Progenitor cell of endocrine pancreas (in vitro differentiated cells): ENCODE data around the gene HIPK2. TPM values are rescaled to one million over a fixed set of nuclear protein-coding genes. Genes with fewer than 3 reads are reported as not detected.

Experiments used
- DNase-seq: peaks from one replicate; pipeline ENCODE4 v3.0.0; 2021; ENCODE audit warnings: low spot score; ENCODE audit not compliant: unreplicated experiment
- H3K27ac Mint-ChIP-seq: 2 replicates; pipeline ENCODE4 v1.8.0; 2021; ENCODE audit warnings: mild to moderate bottlenecking, moderate library complexity, mixed read lengths
- H3K27me3 Mint-ChIP-seq: 2 replicates; pipeline ENCODE4 v1.8.0; 2021; ENCODE audit warnings: mixed read lengths
- H3K36me3 Mint-ChIP-seq: 2 replicates; pipeline ENCODE4 v1.8.0; 2022; ENCODE audit warnings: mixed read lengths; ENCODE audit not compliant: insufficient read depth
- H3K4me1 Mint-ChIP-seq: 2 replicates; pipeline ENCODE4 v1.8.0; 2021; ENCODE audit warnings: low read depth, mixed read lengths
- H3K4me3 Mint-ChIP-seq: 2 replicates; pipeline ENCODE4 v1.8.0; 2021; ENCODE audit warnings: low read depth, mild to moderate bottlenecking, moderate library complexity, mixed read lengths
- H3K9me3 Mint-ChIP-seq: 2 replicates; pipeline ENCODE4 v1.8.0; 2021; ENCODE audit warnings: low read depth, mixed read lengths
- CTCF ChIP-seq: fragments of 200-600 bp; sonication (generic); IDR thresholded peaks from one replicate; pipeline ENCODE4 v1.5.0; 2021; ENCODE audit warnings: antibody characterized with exemption, mild to moderate bottlenecking; ENCODE audit not compliant: unreplicated experiment
- total RNA-seq: library from RNA; stranded (reverse); gene quantifications from 2 replicates; pipeline ENCODE4 v1.2.1, GENCODE V29; 2021

The HIPK2 gene
- total RNA-seq, 1 donor from 2014 or later, result 146 TPM

DNA sequence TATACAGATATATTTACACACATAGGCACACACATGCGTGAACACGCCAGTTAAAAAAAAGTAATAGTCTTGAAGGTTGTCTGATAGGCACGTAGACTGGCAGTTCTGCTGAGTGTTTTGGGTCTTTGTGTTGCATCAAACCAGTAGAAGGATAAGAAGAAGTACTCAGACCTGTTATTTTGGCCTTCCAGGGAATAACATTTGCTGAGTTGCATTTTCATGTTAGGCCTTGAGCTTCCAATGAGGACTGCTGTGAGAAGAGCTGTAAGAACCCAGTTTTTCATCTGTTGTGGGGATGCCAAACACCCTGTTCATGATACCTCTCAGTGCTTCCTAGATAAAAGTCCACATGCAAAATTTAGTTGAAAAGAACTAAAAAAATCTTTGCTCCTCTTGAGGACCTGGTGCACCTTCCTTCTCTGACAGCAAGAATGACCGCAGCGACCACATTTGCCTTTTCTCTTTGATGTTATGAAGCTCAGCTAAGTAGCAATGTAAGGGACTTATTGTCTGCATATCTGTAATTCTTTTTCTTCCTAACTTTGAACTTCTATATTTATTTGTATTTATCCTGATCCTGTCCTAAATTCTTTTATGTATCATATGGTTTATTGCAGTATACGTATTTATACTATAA, 27.2 kb downstream of the HIPK2 start:
- TF ChIP-seq CTCF, result no peak
- Mint-ChIP-seq H3K36me3 (peaks cover 2% of the 10 kb centered on the region), H3K9me3 (no peaks in the 10 kb centered on the region), H3K27ac (no peak overlapping the region), H3K4me1 (peaks cover 43% of the 10 kb centered on the region), H3K27me3 (no peaks in the 10 kb centered on the region), H3K4me3 (no peak overlapping the region)
- no peak for DNase-seq

- no peaks in the 10 kb centered on the region for H3K9me3 Mint-ChIP-seq
- H3K36me3 Mint-ChIP-seq, result no peaks in the 10 kb centered on the region
- H3K4me1 Mint-ChIP-seq, result peaks cover 51% of the 10 kb centered on the region
- TF ChIP-seq CTCF, result no peak
- no peak overlapping the region for H3K27ac Mint-ChIP-seq
- H3K4me3 Mint-ChIP-seq, result no peak overlapping the region
- no peaks in the 10 kb centered on the region for H3K27me3 Mint-ChIP-seq
- DNase-seq, result no peak
Observed at GRCh38 chr7:139749545-139749944, 28.3 kb downstream of the HIPK2 start.

DNA sequence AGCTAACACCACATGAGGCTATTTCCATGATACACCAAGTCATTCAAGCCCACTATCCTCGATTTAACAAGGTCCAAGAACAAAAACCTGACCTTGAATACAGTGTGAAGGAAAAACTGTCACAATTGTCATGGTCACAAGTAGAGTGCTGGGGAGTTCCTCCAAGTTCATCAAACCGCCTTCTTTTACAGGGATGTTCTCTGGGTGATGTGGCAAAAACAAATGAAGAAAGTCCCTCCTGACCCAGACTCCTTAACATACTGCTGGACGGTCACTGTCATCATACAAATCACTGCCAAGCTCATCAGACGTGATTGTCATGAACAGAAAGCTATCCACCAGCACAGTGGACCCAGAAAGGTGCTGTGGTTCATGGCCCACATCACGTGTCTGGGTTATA, 28.9 kb downstream of the HIPK2 start:
- H3K27ac Mint-ChIP-seq, result no peak overlapping the region
- H3K9me3 Mint-ChIP-seq, result no peaks in the 10 kb centered on the region
- DNase-seq, result no peak
- no peaks in the 10 kb centered on the region for H3K27me3 Mint-ChIP-seq
- no peak overlapping the region for H3K4me3 Mint-ChIP-seq
- peaks cover 2% of the 10 kb centered on the region for H3K36me3 Mint-ChIP-seq
- peaks cover 54% of the 10 kb centered on the region for H3K4me1 Mint-ChIP-seq
- TF ChIP-seq CTCF, result no peak

DNA sequence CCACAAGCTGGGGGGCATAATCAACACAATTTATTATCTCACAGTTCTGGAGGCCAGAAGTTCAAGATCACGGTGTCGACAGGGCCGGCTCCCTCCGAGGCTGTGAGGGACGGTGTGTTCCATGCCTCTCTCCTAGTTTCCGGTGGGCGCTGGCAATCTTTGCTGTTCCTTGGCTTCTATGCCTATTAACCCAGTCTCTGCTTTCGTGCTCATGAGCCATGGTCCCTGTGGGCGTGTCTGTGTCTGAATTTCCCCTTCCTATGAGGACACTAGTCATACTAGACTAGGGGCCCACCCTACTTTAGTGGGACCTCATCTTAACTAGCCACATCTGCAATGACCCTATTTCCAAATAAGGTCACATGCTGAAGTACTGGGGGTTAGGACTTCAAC, 29.4 kb downstream of the HIPK2 start:
- Mint-ChIP-seq H3K36me3 (peaks cover 2% of the 10 kb centered on the region), H3K4me1 (peaks cover 54% of the 10 kb centered on the region), H3K4me3 (no peak overlapping the region), H3K27ac (no peak overlapping the region), H3K27me3 (no peaks in the 10 kb centered on the region), H3K9me3 (no peaks in the 10 kb centered on the region)
- TF ChIP-seq CTCF, result no peak
- no peak for DNase-seq

DNA sequence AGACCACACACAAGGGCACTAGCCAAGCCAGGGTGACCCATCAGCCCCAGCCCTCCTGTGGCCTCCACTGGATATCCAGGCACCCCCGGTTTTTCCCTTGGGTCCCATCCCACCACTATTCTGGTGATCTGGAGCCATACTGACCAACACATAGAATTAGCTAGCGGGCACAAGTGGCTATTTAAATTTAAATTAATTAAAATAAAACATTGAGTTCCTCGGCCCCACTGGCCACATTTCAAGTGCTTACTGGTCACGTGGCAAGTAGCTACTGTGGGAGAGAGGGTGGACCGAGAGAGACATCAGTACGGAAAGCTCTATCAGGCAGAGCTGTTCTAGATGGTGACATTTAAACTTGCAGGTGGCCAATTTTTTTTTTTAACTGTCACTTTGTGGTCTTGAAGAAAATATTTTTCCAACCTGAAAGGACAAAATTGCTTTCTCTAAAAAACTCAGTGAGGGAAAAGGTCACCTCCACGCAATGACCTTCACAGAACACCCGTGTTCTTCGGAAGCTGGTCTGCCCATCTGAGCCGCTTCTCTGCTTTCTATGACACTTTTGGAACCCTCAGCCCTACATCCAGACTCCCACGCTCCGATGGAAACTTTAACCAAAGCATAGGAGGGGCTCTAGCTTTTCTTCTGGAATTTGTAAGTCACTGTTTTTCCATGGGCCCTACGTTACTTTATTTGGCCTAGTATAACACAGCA, 30.0 kb downstream of the HIPK2 start:
- Mint-ChIP-seq H3K9me3 (no peaks in the 10 kb centered on the region), H3K27me3 (no peaks in the 10 kb centered on the region), H3K4me3 (no peak overlapping the region), H3K36me3 (peaks cover 2% of the 10 kb centered on the region), H3K4me1 (peaks cover 54% of the 10 kb centered on the region), H3K27ac (no peak overlapping the region)
- no peak for TF ChIP-seq CTCF
- DNase-seq, result no peak
